Ovary (tissue), 9 donors: Measurements from ENCODE around the gene ATP4B. TPM values are rescaled to one million over a fixed set of nuclear protein-coding genes. Genes with fewer than 3 reads are reported as not detected.
A peak's percentile ranks its signal among the peaks of the same experiment; 100 is the strongest.
"Not testable (repeated sequence)": the region's sequence is repeated elsewhere in the genome, so short reads cannot be mapped to it uniquely, and the experiment has no call there.

Experiments
- DNase-seq, 5 donors: peaks; one replicate each; pipeline ENCODE4 v3.0.0-alpha.2; 2019 to 2020
- H3K27ac ChIP-seq, 2 donors: fragments of 200-600 bp; one replicate each; pipeline versions ENCODE4 v1.5.1 to v1.8.0; 2019 to 2022
- H3K27me3 ChIP-seq: fragments of 200-600 bp; one replicate; pipeline ENCODE4 v1.8.0; 2022
- H3K36me3 ChIP-seq: fragments of 200-600 bp; sonication (generic); one replicate; pipeline ENCODE4 v1.5.1; 2019
- H3K4me1 ChIP-seq: one replicate; pipeline ENCODE4 v1.8.1; 2013; ENCODE audit warnings: mild to moderate bottlenecking, moderate library complexity; ENCODE audit not compliant: insufficient read depth
- H3K4me3 ChIP-seq: fragments of 200-600 bp; sonication (generic); one replicate; pipeline ENCODE4 v1.5.1; 2017
- H3K9me3 ChIP-seq, 2 donors: fragments of 200-600 bp in 1 of 2; sonication (generic) in 1 of 2; one replicate each; pipeline versions ENCODE4 v1.5.1 to v1.8.1; 2013 to 2019; ENCODE audit warnings: mild to moderate bottlenecking in 1 of 2, moderate library complexity in 1 of 2
- CTCF ChIP-seq, 3 donors: fragments of 450-650 bp in 2 of 3; fragments of 200-600 bp in 1 of 3; IDR thresholded peaks; one replicate each; pipeline versions ENCODE4 v1.5.1 to v1.8.0; 2016 to 2022; ENCODE audit warnings: antibody characterized with exemption in 3 of 3, mild to moderate bottlenecking in 1 of 3
- EP300 ChIP-seq: sonication (generic); formaldehyde crosslinking; IDR thresholded peaks from one replicate; pipeline ENCODE4 v1.6.1; 2017; ENCODE audit warnings: antibody characterized with exemption
- POLR2A ChIP-seq: fragments of 450-650 bp; IDR thresholded peaks from one replicate; pipeline ENCODE4 v1.6.1; 2017; ENCODE audit warnings: antibody characterized with exemption, mild to moderate bottlenecking, moderate library complexity
- WGBS, 3 donors: extraction: QIAGEN DNeasy Blood & Tissue Kit in 1 of 3; methylation state at CpG; one replicate each; pipeline versions ENCODE4 v1.1.5 to v1.1.7; 2013 to 2017; 5-methylcytosine and 5-hydroxymethylcytosine counted together
- intact Hi-C, 4 donors: fragments of 100-400 bp; cut with DNase I; formaldehyde crosslinking; loops; one replicate each; pipeline versions ENCODE4 v1.11.0 to v1.15.1; 2022 to 2023
- polyA plus RNA-seq, 2 donors: library from polyadenylated mRNA; stranded (reverse); fragments of 200-250 nt in 1 of 2; fragments of 350-450 nt in 1 of 2; fragmentation: Illumina TruSeq in 1 of 2; extraction: RNeasy Lipid Tissue Mini Kit (QIAGEN cat#74804) in 1 of 2; gene quantifications; one replicate each; pipeline ENCODE4 v1.2.3, GENCODE V29; 2013 to 2014
- total RNA-seq, 7 donors: library from RNA; depleted of rRNA in 2 of 7; stranded (reverse); fragments of >200 nt in 2 of 7; fragmentation: NEBNext Ultra II Directional in 3 of 7; extraction: Animal tissue kit (Norgen Biotek cat#: 25700) in 3 of 7; gene quantifications; one replicate each; pipeline versions ENCODE4 v1.1.0 to v1.2.4, GENCODE V29; 2016 to 2023
- donor health status: DM: no; HTN: no; CAD: no; lungs with moderate emphysema.
- donor health status: DM: no; HTN: no; CAD: no.
- donor health status: Bipolar disorder and iron deficiency.
- donor health status: DM: yes; HTN: yes; CAD: no.
- donor health status: DM: no; HTN: no; CAD: no.
- donor health status: DM: yes; HTN: yes; CAD: no.

ATP4B gene
- total and polyA plus RNA-seq, 9 donors = 0.28 TPM; not detected in 8

DNA sequence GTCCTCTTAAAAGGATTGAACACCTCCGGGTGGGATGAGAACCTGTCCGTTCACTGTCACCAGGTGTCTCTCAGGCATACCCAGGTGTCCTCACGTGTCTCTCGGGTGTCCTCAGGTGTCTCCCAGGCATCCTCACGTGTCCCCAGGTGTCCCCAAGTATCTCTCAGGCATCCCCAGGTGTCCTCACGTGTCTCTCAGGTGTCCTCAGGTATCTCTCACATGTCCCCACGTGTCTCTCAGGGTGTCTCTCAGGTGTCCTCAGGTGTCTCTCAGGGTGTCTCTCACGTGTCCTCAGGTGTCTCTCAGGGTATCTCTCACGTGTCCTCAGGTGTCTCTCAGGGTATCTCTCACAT lies 33.8 kb downstream of the ATP4B start:
- Histone ChIP-seq H3K36me3 (no peaks in the 10 kb centered on the region), H3K27me3 (no peaks in the 10 kb centered on the region), H3K4me1 (peaks cover 4% of the 10 kb centered on the region), H3K27ac (no peak overlapping the region), H3K9me3 (no peaks in the 10 kb centered on the region), H3K4me3 (no peak overlapping the region)
- 90 to 95% (median 92%) methylated on average over 9 of the region's 9 CpGs for WGBS, 3 donors
- DNase-seq = peak in 2 of 5 donors; percentile 4 to 17
- intact Hi-C loops = no loop called here
- TF ChIP-seq CTCF (IDR thresholded peaks at IDR 0.05) = no peak
- no peak for TF ChIP-seq POLR2A
- TF ChIP-seq EP300 = no peak

- Histone ChIP-seq H3K9me3 (no peaks in the 10 kb centered on the region), H3K4me3 (no peak overlapping the region), H3K27ac (no peak overlapping the region), H3K27me3 (no peaks in the 10 kb centered on the region), H3K4me1 (peaks cover 4% of the 10 kb centered on the region), H3K36me3 (no peaks in the 10 kb centered on the region)
- intact Hi-C loops = no loop called here
- peak in 2 of 5 donors; percentile 12 to 23 for DNase-seq
- 92 to 93% (median 93%) methylated on average over 19 to 20 of the region's 20 CpGs for WGBS, 3 donors
- TF ChIP-seq POLR2A (no peak), CTCF (IDR thresholded peaks at IDR 0.05) (no peak), EP300 (no peak)
These were observed 34.3 kb downstream of the ATP4B start for GRCh38 chr13:113623491-113624234.

DNA sequence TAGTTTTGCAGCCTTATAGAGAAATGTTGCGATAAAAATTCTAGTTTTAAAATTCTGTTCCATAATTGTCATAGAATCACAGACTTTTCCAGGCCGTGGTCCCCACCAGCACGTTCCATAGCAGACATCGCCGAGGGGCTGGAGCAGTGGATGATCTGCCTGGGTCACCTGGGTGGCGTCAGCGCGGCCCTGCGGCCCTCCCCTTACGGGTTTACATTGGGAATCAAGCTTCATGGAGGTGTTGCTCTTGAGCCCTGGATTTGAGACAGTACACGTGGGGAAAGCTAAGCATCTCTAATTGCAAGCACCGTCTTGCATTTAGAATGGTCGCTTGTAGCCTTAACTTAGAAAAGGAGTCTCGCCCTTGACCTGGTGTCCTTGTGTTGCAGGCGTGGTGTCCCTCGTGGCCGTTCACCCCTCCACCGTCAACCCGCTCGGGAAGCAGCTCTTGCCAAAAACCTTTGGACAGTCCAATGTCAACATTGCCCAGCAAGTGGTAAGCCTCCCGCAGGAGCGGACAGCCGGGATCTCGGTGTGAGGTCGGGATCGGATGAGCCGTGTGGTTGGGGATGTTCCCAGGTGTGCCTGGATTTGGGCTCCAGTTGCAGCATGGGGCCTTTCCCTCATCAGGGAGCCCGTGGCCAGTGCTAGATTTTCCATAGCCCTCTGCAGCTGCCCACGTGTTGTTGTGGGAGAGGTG lies 35.1 kb downstream of the ATP4B start:
- Histone ChIP-seq H3K4me3 (no peak overlapping the region), H3K36me3 (no peaks in the 10 kb centered on the region), H3K27ac (no peak overlapping the region), H3K27me3 (no peaks in the 10 kb centered on the region), H3K4me1 (peaks cover 4% of the 10 kb centered on the region), H3K9me3 (no peaks in the 10 kb centered on the region)
- WGBS, 3 donors = 90 to 93% (median 91%) methylated on average over 29 of the region's 29 CpGs
- TF ChIP-seq CTCF (IDR thresholded peaks at IDR 0.05) = no peak
- no peak for TF ChIP-seq POLR2A
- TF ChIP-seq EP300 = no peak
- peak in 2 of 5 donors; percentile 8 to 28 for DNase-seq
- intact Hi-C loops = no loop called here

DNA sequence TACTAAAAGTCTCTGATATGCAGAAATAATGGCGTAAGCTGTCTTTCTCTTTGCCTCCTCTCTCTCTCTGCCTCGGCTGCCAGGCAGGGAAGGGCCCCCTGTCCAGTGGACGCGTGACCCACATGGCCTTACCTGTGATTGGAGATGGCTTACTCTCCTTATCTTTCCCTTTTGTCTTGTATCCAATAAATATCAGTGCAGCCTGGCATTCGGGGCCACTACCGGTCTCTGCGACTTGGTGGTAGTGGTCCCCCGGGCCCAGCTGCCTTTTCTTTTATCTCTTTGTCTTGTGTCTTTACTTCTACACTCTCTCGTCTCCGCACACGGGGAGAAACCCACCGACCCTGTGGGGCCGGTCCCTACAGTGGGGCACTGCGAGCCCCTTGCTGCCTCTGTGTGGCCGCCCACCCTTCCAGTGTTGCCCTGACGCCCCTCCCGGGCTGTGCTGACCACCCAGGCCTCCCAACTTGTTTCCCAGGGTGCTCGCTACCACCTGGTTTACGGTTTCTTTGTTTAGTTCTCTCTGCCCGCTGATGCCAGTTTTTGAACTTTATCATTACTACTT lies 35.9 kb downstream of the ATP4B start:
- H3K9me3 ChIP-seq, H3K36me3 ChIP-seq, H3K27me3 ChIP-seq, H3K4me3 ChIP-seq, H3K4me1 ChIP-seq, H3K27ac ChIP-seq, intact Hi-C loops: not testable (repeated sequence)
- 94 to 95% (median 95%) methylated on average over 20 of the region's 20 CpGs for WGBS, 3 donors
- peak in 2 of 5 donors; percentile 3 to 17 for DNase-seq

DNA sequence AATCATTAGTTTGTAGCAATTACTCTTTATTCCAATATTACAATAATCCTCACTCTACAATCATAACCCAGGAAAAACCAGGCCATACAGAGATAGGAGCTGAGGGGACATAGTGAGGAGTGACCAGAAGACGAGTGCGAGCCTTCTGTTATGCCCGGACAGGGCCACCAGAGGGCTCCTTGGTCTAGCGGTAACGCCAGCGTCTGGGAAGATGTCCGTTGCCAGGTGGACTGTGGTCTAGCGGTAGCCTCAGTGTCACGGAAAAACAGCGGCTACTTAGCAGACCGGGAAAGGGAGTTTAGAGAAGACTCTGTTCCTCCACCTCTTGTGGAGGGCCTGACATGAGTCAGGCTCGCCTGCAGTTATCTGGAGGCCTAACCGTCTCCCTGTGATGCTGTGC lies 36.5 kb downstream of the ATP4B start:
- peak in 2 of 5 donors; percentile 10 to 35 for DNase-seq
- H3K4me3 ChIP-seq, H3K36me3 ChIP-seq, H3K27me3 ChIP-seq, H3K4me1 ChIP-seq, intact Hi-C loops, H3K9me3 ChIP-seq, H3K27ac ChIP-seq: not testable (repeated sequence)
- WGBS, 3 donors = 82 to 88% (median 85%) methylated on average over 13 of the region's 13 CpGs
